Measurements from ENCODE around the gene ACKR2. TPM values are rescaled to one million over a fixed set of nuclear protein-coding genes. Genes with fewer than 3 reads are reported as not detected.

Gene ACKR2
- total RNA-seq, 1 experiment from 2014 or later, result not detected

- H3K27ac ChIP-seq (ENCODE audit: insufficient read length, low read depth, low read length), result no peak overlapping the region
- H3K56ac ChIP-seq (ENCODE audit: insufficient read length, low read depth, low read length), result no peak overlapping the region
- H3K23ac ChIP-seq (ENCODE audit: insufficient read length, low read depth, low read length), result no peak overlapping the region
- H3T11ph ChIP-seq (ENCODE audit: low read length), result no peak overlapping the region
- no peaks in the 10 kb centered on the region for H3K27me3 ChIP-seq (ENCODE audit: insufficient read depth, low read length)
- TF ChIP-seq, protein P1, sequence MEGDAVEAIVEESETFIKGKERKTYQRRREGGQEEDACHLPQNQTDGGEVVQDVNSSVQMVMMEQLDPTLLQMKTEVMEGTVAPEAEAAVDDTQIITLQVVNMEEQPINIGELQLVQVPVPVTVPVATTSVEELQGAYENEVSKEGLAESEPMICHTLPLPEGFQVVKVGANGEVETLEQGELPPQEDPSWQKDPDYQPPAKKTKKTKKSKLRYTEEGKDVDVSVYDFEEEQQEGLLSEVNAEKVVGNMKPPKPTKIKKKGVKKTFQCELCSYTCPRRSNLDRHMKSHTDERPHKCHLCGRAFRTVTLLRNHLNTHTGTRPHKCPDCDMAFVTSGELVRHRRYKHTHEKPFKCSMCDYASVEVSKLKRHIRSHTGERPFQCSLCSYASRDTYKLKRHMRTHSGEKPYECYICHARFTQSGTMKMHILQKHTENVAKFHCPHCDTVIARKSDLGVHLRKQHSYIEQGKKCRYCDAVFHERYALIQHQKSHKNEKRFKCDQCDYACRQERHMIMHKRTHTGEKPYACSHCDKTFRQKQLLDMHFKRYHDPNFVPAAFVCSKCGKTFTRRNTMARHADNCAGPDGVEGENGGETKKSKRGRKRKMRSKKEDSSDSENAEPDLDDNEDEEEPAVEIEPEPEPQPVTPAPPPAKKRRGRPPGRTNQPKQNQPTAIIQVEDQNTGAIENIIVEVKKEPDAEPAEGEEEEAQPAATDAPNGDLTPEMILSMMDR (conservative IDR thresholded peaks at IDR 0.05), result no peak
- Mint-ChIP-seq H3K4me1 (no peaks in the 10 kb centered on the region), H3K27me3 (ENCODE audit: low read depth) (peaks cover 10% of the 10 kb centered on the region), H3K9me3 (no peaks in the 10 kb centered on the region), H3K27ac (no peak overlapping the region), H3K36me3 (ENCODE audit: insufficient read depth in 1 of 3, low read depth in 3 of 3) (no peaks in the 10 kb centered on the region), H3K4me3 (no peak overlapping the region)
- no peak overlapping the region for H3K4ac ChIP-seq (ENCODE audit: low read depth, low read length)
- H3K23me2 ChIP-seq (ENCODE audit: insufficient read length, low read depth, low read length, poor library complexity, severe bottlenecking), result no peaks in the 10 kb centered on the region
- no peak overlapping the region for H2BK20ac ChIP-seq (ENCODE audit: low read depth, low read length, poor library complexity, severe bottlenecking)
- no CpG with 5 or more reads among the region's 7 CpGs for WGBS (ENCODE audit: extremely low coverage, insufficient read length, low lambda C conversion rate)
- DNase-seq, result no peak
- no peak overlapping the region for H2AFZ ChIP-seq (ENCODE audit: low read length)
- no peak overlapping the region for H2BK5ac ChIP-seq (ENCODE audit: insufficient read length, low read length)
- H3K9me3 ChIP-seq (ENCODE audit: control insufficient read depth, low read depth, low read length), result no peaks in the 10 kb centered on the region
- H4K91ac ChIP-seq (ENCODE audit: insufficient read length, low read depth, low read length), result no peak overlapping the region
- no peak overlapping the region for H4K8ac ChIP-seq (replicated peaks; ENCODE audit: insufficient read length, low read depth, low read length)
- no peak overlapping the region for H2BK120ac ChIP-seq (ENCODE audit: low read depth, low read length, poor library complexity, severe bottlenecking)
- no peak overlapping the region for H4K5ac ChIP-seq (ENCODE audit: insufficient read length, low read depth, low read length)
- no peak overlapping the region for H3K4me2 ChIP-seq (ENCODE audit: insufficient read depth, insufficient read length, low read length)
- no peaks in the 10 kb centered on the region for H3K79me2 ChIP-seq (ENCODE audit: insufficient read depth, low read length)
- no peak overlapping the region for H2AK5ac ChIP-seq (ENCODE audit: insufficient read length, low read length)
- H3K14ac ChIP-seq (ENCODE audit: insufficient read depth, low read length), result no peak overlapping the region
- H3K4me1 ChIP-seq (ENCODE audit: insufficient read depth, low read length), result no peaks in the 10 kb centered on the region
- no peaks in the 10 kb centered on the region for H4K20me1 ChIP-seq (ENCODE audit: control insufficient read depth, insufficient read depth, insufficient read length)
- no peak overlapping the region for H2BK12ac ChIP-seq (ENCODE audit: insufficient read length, low read depth, low read length)
- H3K9ac ChIP-seq (ENCODE audit: extremely low read depth, insufficient read length, low read length), result no peak overlapping the region
- H2BK15ac ChIP-seq (ENCODE audit: low read depth, low read length), result no peak overlapping the region
- H3K18ac ChIP-seq (ENCODE audit: insufficient read length, low read depth, low read length), result no peak overlapping the region
- H3K79me1 ChIP-seq (ENCODE audit: insufficient read depth, low read depth, low read length, poor library complexity, severe bottlenecking), result no peaks in the 10 kb centered on the region
These were observed 57.9 kb downstream of the ACKR2 start for GRCh38 chr3:42867138-42867537.
